Anterior cingulate cortex (tissue), 58 donors: ENCODE measurements around the gene WASL.

Source experiments
- DNase-seq, 58 donors: peaks; one replicate each; lab custom pipeline; 2025; lab: John Stamatoyannopoulos, UW

The WASL gene

GRCh38 chr7:123663200-123663599, 85.6 kb downstream of the WASL start:
- no peak for DNase-seq

- no peak for DNase-seq
Observed at GRCh38 chr7:123662755-123663154, 86.0 kb downstream of the WASL start.

GRCh38 chr7:123662293-123662692, 86.5 kb downstream of the WASL start:
- no peak for DNase-seq

GRCh38 chr7:123661765-123662164, 87.0 kb downstream of the WASL start:
- DNase-seq: no peak

GRCh38 chr7:123660514-123661354, 88.1 kb downstream of the WASL start:
- no peak for DNase-seq

GRCh38 chr7:123658023-123658422, 90.8 kb downstream of the WASL start:
- no peak for DNase-seq

- DNase-seq: no peak
Observed at GRCh38 chr7:123657304-123657685, 91.5 kb downstream of the WASL start.

- no peak for DNase-seq
Observed at GRCh38 chr7:123656544-123657303, 92.1 kb downstream of the WASL start.

- no peak for DNase-seq
Observed at GRCh38 chr7:123655614-123656013, 93.2 kb downstream of the WASL start, which contains the start of gene LMOD2. LMOD2 (plus strand) TSS chr7:123655866; CDS start chr7:123655964, 98 bp downstream.

- DNase-seq: no peak
Observed at GRCh38 chr7:123653162-123653561, 95.6 kb downstream of the WASL start.

GRCh38 chr7:123652406-123652805, 96.4 kb downstream of the WASL start:
- no peak for DNase-seq

GRCh38 chr7:123650595-123650994, 98.2 kb downstream of the WASL start:
- no peak for DNase-seq

GRCh38 chr7:123649964-123650363, 98.8 kb downstream of the WASL start:
- DNase-seq: no peak

GRCh38 chr7:123647106-123647730, 101.6 kb downstream of the WASL start:
- DNase-seq: no peak

GRCh38 chr7:123645516-123645915, 103.3 kb downstream of the WASL start:
- no peak for DNase-seq

GRCh38 chr7:123643495-123644441, 105.0 kb downstream of the WASL start:
- no peak for DNase-seq

GRCh38 chr7:123641901-123642300, 106.9 kb downstream of the WASL start:
- no peak for DNase-seq

GRCh38 chr7:123640583-123640982, 108.2 kb downstream of the WASL start:
- no peak for DNase-seq

- no peak for DNase-seq
Observed at GRCh38 chr7:123639631-123640030, 109.2 kb downstream of the WASL start.

- DNase-seq: no peak
Observed at GRCh38 chr7:123637878-123638277, 110.9 kb downstream of the WASL start.
